Activated B cell treated with CpG ODN at 0.5 μM for 24 hours (primary cell): ENCODE data around the gene SCAPER. TPM values are rescaled to one million over a fixed set of nuclear protein-coding genes. Genes with fewer than 3 reads are reported as not detected.

ENCODE experiments used
- ATAC-seq: fragments of 200-7000 bp; cut with Tn5 transposase; one replicate; pipeline ENCODE4 v1.10.0; 2021; ENCODE audit warnings: low read depth, mild to moderate bottlenecking, moderate library complexity
- CTCF ChIA-PET: fragments of 350-600 bp; sonication (Branson Sonifier 250); formaldehyde crosslinking; loops from one replicate; lab custom pipeline; 2021; ENCODE audit warnings: antibody characterized with exemption; lab: Charles Lee
- POLR2A ChIA-PET: fragments of 350-600 bp; sonication (Branson Sonifier 250); formaldehyde crosslinking; loops from one replicate; lab custom pipeline; 2021; ENCODE audit warnings: antibody characterized with exemption; lab: Charles Lee
- DNase-seq: peaks from one replicate; pipeline ENCODE4 v3.0.0; 2022
- H3K27ac Mint-ChIP-seq: one replicate; pipeline ENCODE4 v1.8.0; 2020; ENCODE audit warnings: mixed read lengths
- H3K27me3 Mint-ChIP-seq: one replicate; pipeline ENCODE4 v1.8.0; 2021; ENCODE audit warnings: mixed read lengths
- H3K36me3 Mint-ChIP-seq: one replicate; pipeline ENCODE4 v1.8.0; 2021; ENCODE audit warnings: low read depth, mixed read lengths
- H3K4me1 Mint-ChIP-seq: one replicate; pipeline ENCODE4 v1.8.0; 2021; ENCODE audit warnings: mixed read lengths
- H3K4me3 Mint-ChIP-seq: one replicate; pipeline ENCODE4 v1.8.0; 2020; ENCODE audit warnings: mild to moderate bottlenecking, mixed read lengths
- H3K9me3 Mint-ChIP-seq: one replicate; pipeline ENCODE4 v1.8.0; 2020; ENCODE audit warnings: mixed read lengths
- CTCF ChIP-seq: fragments of 200-600 bp; IDR thresholded peaks from one replicate; pipeline ENCODE4 v1.8.0; 2022; ENCODE audit warnings: antibody characterized with exemption, mild to moderate bottlenecking
- intact Hi-C: fragments of 100-400 bp; cut with micrococcal nuclease; formaldehyde crosslinking; loops from one replicate; pipeline ENCODE4 v1.15.1; 2024
- total RNA-seq: library from RNA; stranded (reverse); gene quantifications from 2 replicates; pipeline ENCODE4 v1.2.3, GENCODE V29; 2022

SCAPER gene
- total RNA-seq, 1 donor from 2014 or later: 38.8 TPM

- peaks cover 14% of the 10 kb centered on the region for H3K36me3 Mint-ChIP-seq
- H3K4me3 Mint-ChIP-seq: no peak overlapping the region
- POLR2A ChIA-PET: no interaction called here
- intact Hi-C loops: no loop called here
- H3K27me3 Mint-ChIP-seq: no peaks in the 10 kb centered on the region
- H3K9me3 Mint-ChIP-seq: no peaks in the 10 kb centered on the region
- CTCF ChIA-PET: no interaction called here
- ATAC-seq: no peak
- no peak for TF ChIP-seq CTCF
- DNase-seq: no peak
- no peak overlapping the region for H3K27ac Mint-ChIP-seq
- H3K4me1 Mint-ChIP-seq: no peaks in the 10 kb centered on the region
Observed at GRCh38 chr15:76368122-76368621, 537.0 kb downstream of the SCAPER start.

DNA sequence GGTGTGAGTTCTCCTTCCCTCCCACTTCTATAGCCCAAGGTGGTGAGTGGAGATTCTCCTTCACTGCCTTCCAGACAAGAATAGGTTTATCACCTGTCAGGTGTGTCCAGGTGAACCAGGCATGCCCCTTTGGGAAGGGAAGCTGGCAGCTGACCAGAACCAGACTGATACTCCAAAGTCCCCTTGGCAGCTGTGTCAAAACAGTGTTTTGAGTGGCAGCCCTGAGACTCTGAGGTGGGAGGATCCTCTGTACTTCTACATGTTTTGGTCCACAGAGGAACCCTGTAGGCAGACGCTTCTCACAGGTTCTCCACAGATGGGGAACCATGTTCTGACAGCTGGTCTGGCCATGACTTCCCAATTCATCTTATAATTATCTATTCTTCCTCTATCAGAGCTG is 538.4 kb downstream of the SCAPER start:
- Mint-ChIP-seq H3K27me3 (no peaks in the 10 kb centered on the region), H3K4me3 (no peak overlapping the region), H3K36me3 (peaks cover 5% of the 10 kb centered on the region), H3K4me1 (no peaks in the 10 kb centered on the region), H3K27ac (no peak overlapping the region), H3K9me3 (no peaks in the 10 kb centered on the region)
- no peak for TF ChIP-seq CTCF
- DNase-seq: no peak
- intact Hi-C loops: no loop called here
- ChIA-PET CTCF (no interaction called here), POLR2A (no interaction called here)
- no peak for ATAC-seq

GRCh38 chr15:76363251-76363650 is 541.9 kb downstream of the SCAPER start:
- Mint-ChIP-seq H3K27me3 (no peaks in the 10 kb centered on the region), H3K4me1 (no peaks in the 10 kb centered on the region), H3K36me3 (peaks cover 7% of the 10 kb centered on the region), H3K4me3 (no peak overlapping the region), H3K27ac (no peak overlapping the region), H3K9me3 (no peaks in the 10 kb centered on the region)
- ChIA-PET POLR2A (no interaction called here), CTCF (no interaction called here)
- no peak for TF ChIP-seq CTCF
- no peak for ATAC-seq
- intact Hi-C loops: no loop called here
- no peak for DNase-seq

GRCh38 chr15:76360416-76360815 is 544.7 kb downstream of the SCAPER start:
- H3K36me3 Mint-ChIP-seq: peaks cover 10% of the 10 kb centered on the region
- H3K27me3 Mint-ChIP-seq: no peaks in the 10 kb centered on the region
- H3K4me1 Mint-ChIP-seq: no peaks in the 10 kb centered on the region
- ATAC-seq (no peak), DNase-seq (no peak)
- H3K9me3 Mint-ChIP-seq: no peaks in the 10 kb centered on the region
- CTCF ChIA-PET: no interaction called here
- H3K4me3 Mint-ChIP-seq: no peak overlapping the region
- H3K27ac Mint-ChIP-seq: no peak overlapping the region
- POLR2A ChIA-PET: no interaction called here
- intact Hi-C loops: no loop called here
- no peak for TF ChIP-seq CTCF

GRCh38 chr15:76359152-76359551 is 546.0 kb downstream of the SCAPER start:
- Mint-ChIP-seq H3K4me3 (no peak overlapping the region), H3K27me3 (no peaks in the 10 kb centered on the region), H3K36me3 (peaks cover 10% of the 10 kb centered on the region), H3K27ac (no peak overlapping the region), H3K9me3 (no peaks in the 10 kb centered on the region), H3K4me1 (no peaks in the 10 kb centered on the region)
- ATAC-seq (no peak), DNase-seq (no peak)
- ChIA-PET POLR2A (no interaction called here), CTCF (no interaction called here)
- TF ChIP-seq CTCF: no peak
- intact Hi-C loops: no loop called here
